ENCODE data around the gene FAM131C.

- TF ChIP-seq CTCF (IDR thresholded peaks at IDR 0.05), result no peak
- no peak for TF ChIP-seq EP300 (IDR thresholded peaks at IDR 0.05)
These were observed 44.2 kb downstream of the FAM131C start for GRCh38 chr1:16029288-16029687.

All from stomach (tissue), 4 donors.